ENCODE results near the gene NR2F1-AS1.
"Not testable (repeated sequence)": the region's sequence is repeated elsewhere in the genome, so short reads cannot be mapped to it uniquely, and the experiment has no call there.

The NR2F1-AS1 gene

DNA sequence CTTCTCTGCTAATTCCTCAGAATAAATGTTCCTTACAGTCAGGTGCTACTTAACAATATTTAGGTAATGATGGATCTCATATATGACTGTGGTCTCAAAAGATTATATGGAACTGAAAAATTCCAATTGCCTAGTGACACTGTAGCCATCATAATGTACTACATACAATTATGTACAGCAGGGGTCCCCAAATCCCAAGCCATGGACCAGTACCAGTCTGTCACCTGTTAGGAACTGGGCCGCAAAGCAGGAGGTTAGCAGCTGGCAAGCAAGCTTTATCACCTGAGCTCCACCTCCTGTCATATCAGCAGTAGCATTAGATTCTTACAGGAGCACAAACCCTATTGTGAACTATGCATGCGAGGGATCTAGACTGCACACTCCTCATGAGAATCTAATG, 69.6 kb downstream of the NR2F1-AS1 start:
- TF ChIP-seq EZH2phosphoT487 (IDR thresholded peaks at IDR 0.05; ENCODE audit: low read length) = no peak
- TF ChIP-seq, protein P1, sequence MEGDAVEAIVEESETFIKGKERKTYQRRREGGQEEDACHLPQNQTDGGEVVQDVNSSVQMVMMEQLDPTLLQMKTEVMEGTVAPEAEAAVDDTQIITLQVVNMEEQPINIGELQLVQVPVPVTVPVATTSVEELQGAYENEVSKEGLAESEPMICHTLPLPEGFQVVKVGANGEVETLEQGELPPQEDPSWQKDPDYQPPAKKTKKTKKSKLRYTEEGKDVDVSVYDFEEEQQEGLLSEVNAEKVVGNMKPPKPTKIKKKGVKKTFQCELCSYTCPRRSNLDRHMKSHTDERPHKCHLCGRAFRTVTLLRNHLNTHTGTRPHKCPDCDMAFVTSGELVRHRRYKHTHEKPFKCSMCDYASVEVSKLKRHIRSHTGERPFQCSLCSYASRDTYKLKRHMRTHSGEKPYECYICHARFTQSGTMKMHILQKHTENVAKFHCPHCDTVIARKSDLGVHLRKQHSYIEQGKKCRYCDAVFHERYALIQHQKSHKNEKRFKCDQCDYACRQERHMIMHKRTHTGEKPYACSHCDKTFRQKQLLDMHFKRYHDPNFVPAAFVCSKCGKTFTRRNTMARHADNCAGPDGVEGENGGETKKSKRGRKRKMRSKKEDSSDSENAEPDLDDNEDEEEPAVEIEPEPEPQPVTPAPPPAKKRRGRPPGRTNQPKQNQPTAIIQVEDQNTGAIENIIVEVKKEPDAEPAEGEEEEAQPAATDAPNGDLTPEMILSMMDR (IDR thresholded peaks at IDR 0.05; ENCODE audit: low read length) = no peak
- no peak for TF ChIP-seq EZH2 (optimal IDR thresholded peaks at IDR 0.05; ENCODE audit: low read depth, low read length)
- Histone ChIP-seq H4K20me1 (ENCODE audit: insufficient read depth, low read length) (no peaks in the 10 kb centered on the region), H3K36me3 (replicated peaks; ENCODE audit: insufficient read depth, low read length) (no peaks in the 10 kb centered on the region), H3K9ac (ENCODE audit: low read length) (no peak overlapping the region), H3K9me3 (replicated peaks; ENCODE audit: insufficient read depth, low read length) (no peaks in the 10 kb centered on the region), H3K4me2 (ENCODE audit: low read depth, low read length) (no peak overlapping the region), H3K27me3 (replicated peaks; ENCODE audit: insufficient read depth, low read length) (no peaks in the 10 kb centered on the region), H3K79me2 (ENCODE audit: low read length) (no peaks in the 10 kb centered on the region), H3K9me2 (replicated peaks; ENCODE audit: insufficient read depth, low read length) (no peaks in the 10 kb centered on the region), H3F3A (ENCODE audit: insufficient read depth, low read length) (no peaks in the 10 kb centered on the region), H3K4me1 (ENCODE audit: low read length) (no peaks in the 10 kb centered on the region), H2AFZ (ENCODE audit: low read length) (no peak overlapping the region), H3K4me3 (ENCODE audit: low read length) (no peak overlapping the region), H3K27ac (ENCODE audit: low read length) (no peak overlapping the region)
- no peak for DNase-seq

DNA sequence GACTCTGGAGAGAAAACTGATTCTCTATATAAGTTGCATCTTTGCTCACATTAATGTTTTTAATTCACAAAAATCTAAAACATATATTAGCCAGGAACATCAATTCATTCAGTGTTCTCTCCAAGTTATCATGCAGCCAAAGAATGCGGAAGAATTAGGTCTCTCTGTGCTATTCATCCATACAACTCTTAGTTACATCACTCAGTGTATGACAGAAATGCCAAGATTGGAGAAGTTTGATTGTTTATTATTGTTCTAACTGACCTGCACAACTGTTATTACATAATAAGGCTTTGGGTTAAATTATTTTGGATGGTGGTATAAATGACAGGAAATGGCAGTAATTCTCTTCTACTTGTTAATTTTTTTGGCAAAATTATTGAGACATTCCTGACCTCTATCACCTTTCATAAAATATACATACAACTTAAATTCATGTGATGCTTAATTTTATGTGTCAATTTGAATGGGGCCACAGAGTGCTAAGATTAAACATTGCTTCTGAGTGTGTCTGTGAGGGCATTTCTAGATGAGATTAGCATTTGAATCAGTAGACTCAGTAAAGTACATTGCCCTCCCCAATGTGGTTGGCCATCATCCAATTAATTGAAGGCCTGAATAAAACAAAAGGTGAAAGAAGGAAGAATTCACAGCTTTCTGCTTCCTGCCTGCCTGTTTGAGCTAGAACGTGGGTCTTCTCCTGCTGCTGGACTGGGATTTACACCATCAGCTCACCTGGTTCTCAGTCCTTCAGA, 70.2 kb downstream of the NR2F1-AS1 start:
- H4K20me1 ChIP-seq (ENCODE audit: insufficient read depth, low read length) = no peaks in the 10 kb centered on the region
- H3K36me3 ChIP-seq (replicated peaks; ENCODE audit: insufficient read depth, low read length) = no peaks in the 10 kb centered on the region
- no peaks in the 10 kb centered on the region for H3F3A ChIP-seq (ENCODE audit: insufficient read depth, low read length)
- no peaks in the 10 kb centered on the region for H3K4me1 ChIP-seq (ENCODE audit: low read length)
- no peaks in the 10 kb centered on the region for H3K9me3 ChIP-seq (replicated peaks; ENCODE audit: insufficient read depth, low read length)
- no peaks in the 10 kb centered on the region for H3K9me2 ChIP-seq (replicated peaks; ENCODE audit: insufficient read depth, low read length)
- no peak overlapping the region for H3K4me3 ChIP-seq (ENCODE audit: low read length)
- H3K79me2 ChIP-seq (ENCODE audit: low read length) = no peaks in the 10 kb centered on the region
- H2AFZ ChIP-seq (ENCODE audit: low read length) = no peak overlapping the region
- H3K9ac ChIP-seq (ENCODE audit: low read length) = no peak overlapping the region
- H3K27ac ChIP-seq (ENCODE audit: low read length) = no peak overlapping the region
- H3K27me3 ChIP-seq (replicated peaks; ENCODE audit: insufficient read depth, low read length) = no peaks in the 10 kb centered on the region
- DNase-seq = no peak
- TF ChIP-seq EZH2 (optimal IDR thresholded peaks at IDR 0.05; ENCODE audit: low read depth, low read length) (no peak), EZH2phosphoT487 (IDR thresholded peaks at IDR 0.05; ENCODE audit: low read length) (no peak)
- TF ChIP-seq, protein P1 (IDR thresholded peaks at IDR 0.05; ENCODE audit: low read length) = no peak
- H3K4me2 ChIP-seq (ENCODE audit: low read depth, low read length) = no peak overlapping the region

DNA sequence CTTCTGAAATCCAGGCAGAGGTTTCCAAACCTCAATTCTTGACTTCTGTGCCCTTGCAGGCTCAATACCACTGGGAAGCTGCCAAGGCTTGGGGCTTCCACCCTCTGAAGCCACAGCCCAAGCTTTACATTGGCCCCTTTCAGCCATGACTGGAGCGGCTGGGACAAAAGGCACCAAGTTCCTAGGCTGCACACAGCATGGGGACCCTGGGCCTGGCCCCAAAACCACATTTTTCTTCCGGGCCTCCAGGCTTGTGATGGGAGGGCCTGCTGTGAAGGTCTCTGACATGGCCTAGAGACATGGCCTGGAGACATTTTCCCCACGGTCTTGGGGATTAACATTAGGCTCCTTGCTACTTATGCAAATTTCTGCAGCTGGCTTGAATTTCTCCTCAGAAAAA, 75.5 kb downstream of the NR2F1-AS1 start:
- H3K9me2 ChIP-seq (replicated peaks; ENCODE audit: insufficient read depth, low read length); H3K4me2 ChIP-seq (ENCODE audit: low read depth, low read length); H3K79me2 ChIP-seq (ENCODE audit: low read length); H3K36me3 ChIP-seq (replicated peaks; ENCODE audit: insufficient read depth, low read length); H3K27ac ChIP-seq (ENCODE audit: low read length); DNase-seq; H3K4me3 ChIP-seq (ENCODE audit: low read length); H3K9ac ChIP-seq (ENCODE audit: low read length); H2AFZ ChIP-seq (ENCODE audit: low read length); H4K20me1 ChIP-seq (ENCODE audit: insufficient read depth, low read length); H3K27me3 ChIP-seq (replicated peaks; ENCODE audit: insufficient read depth, low read length); H3F3A ChIP-seq (ENCODE audit: insufficient read depth, low read length); H3K9me3 ChIP-seq (replicated peaks; ENCODE audit: insufficient read depth, low read length); H3K4me1 ChIP-seq (ENCODE audit: low read length): not testable (repeated sequence)

DNA sequence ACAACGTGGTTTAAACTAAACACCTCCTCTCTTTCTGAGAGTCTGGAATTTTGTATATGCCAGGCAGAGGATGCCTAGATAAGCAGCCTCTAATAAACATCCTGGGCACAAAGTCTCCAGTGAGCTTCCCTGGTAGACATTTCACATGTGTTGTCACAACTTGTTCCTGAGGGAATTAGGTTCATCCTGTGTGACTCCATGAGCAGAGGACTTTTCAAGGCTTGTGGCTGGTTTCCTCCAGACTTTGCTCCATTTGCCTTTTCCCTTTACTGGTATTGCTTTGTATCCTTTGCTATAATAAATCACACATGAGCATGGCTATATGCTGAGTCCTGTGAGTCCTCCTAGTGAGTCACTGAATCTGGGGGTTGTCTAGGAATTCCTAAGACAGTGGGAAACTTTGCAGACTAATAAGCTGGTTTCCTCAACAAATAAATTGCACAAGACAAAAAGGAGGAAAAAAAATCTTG, 77.4 kb downstream of the NR2F1-AS1 start:
- no peaks in the 10 kb centered on the region for H3K9me3 ChIP-seq (replicated peaks; ENCODE audit: insufficient read depth, low read length)
- no peak for DNase-seq
- H3K4me3 ChIP-seq (ENCODE audit: low read length) = no peak overlapping the region
- H3F3A ChIP-seq (ENCODE audit: insufficient read depth, low read length) = no peaks in the 10 kb centered on the region
- no peaks in the 10 kb centered on the region for H4K20me1 ChIP-seq (ENCODE audit: insufficient read depth, low read length)
- H3K4me1 ChIP-seq (ENCODE audit: low read length) = no peaks in the 10 kb centered on the region
- H3K27me3 ChIP-seq (replicated peaks; ENCODE audit: insufficient read depth, low read length) = no peaks in the 10 kb centered on the region
- H3K79me2 ChIP-seq (ENCODE audit: low read length) = no peaks in the 10 kb centered on the region
- TF ChIP-seq EZH2 (optimal IDR thresholded peaks at IDR 0.05; ENCODE audit: low read depth, low read length) = no peak
- no peak overlapping the region for H3K27ac ChIP-seq (ENCODE audit: low read length)
- no peak overlapping the region for H3K9ac ChIP-seq (ENCODE audit: low read length)
- H3K9me2 ChIP-seq (replicated peaks; ENCODE audit: insufficient read depth, low read length) = no peaks in the 10 kb centered on the region
- no peak overlapping the region for H2AFZ ChIP-seq (ENCODE audit: low read length)
- H3K4me2 ChIP-seq (ENCODE audit: low read depth, low read length) = no peak overlapping the region
- H3K36me3 ChIP-seq (replicated peaks; ENCODE audit: insufficient read depth, low read length) = no peaks in the 10 kb centered on the region

Data from MM.1S (cell line).